HG02678 (cell line): ENCODE data around the gene LCA5L.
"Not testable (repeated sequence)": the region's sequence is repeated elsewhere in the genome, so short reads cannot be mapped to it uniquely, and the experiment has no call there.

Experiments used
- ATAC-seq: cut with Tn5 transposase; IDR thresholded peaks from one replicate; pipeline ENCODE4 v1.9.1; 2021; ENCODE audit warnings: mild to moderate bottlenecking, moderate library complexity; ENCODE audit not compliant: unreplicated experiment

Gene LCA5L

GRCh38 chr21:39388038-39388810 is 57.4 kb downstream of the LCA5L start:
- peak; percentile 78 for ATAC-seq

GRCh38 chr21:39387461-39388037 is 58.0 kb downstream of the LCA5L start:
- ATAC-seq, result peak; percentile 52

DNA sequence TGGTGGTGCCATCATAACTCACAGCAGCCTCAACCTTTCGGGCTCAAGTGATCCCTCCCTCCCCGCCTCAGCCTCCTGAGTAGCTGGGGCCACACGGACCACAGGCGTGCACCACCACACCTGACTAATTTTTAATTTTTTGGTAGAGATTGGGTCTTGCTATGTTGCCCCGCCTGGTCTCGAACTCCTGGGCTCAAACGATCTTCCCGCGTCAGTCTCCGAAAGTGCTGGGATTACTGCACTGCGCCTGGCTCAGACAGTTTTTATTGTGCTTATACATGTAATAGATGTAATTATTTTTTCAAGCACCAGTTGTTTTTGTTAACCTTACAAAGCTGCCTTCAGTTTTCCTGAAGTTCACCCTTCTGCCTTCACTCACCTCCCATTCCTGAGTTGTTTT is 58.7 kb downstream of the LCA5L start:
- ATAC-seq, result no peak

- ATAC-seq, result no peak
These were observed 59.4 kb downstream of the LCA5L start for GRCh38 chr21:39386194-39386593.

GRCh38 chr21:39385299-39386145 is 60.1 kb downstream of the LCA5L start:
- peak; percentile 42 for ATAC-seq

GRCh38 chr21:39384674-39385298 is 60.8 kb downstream of the LCA5L start:
- no peak for ATAC-seq

DNA sequence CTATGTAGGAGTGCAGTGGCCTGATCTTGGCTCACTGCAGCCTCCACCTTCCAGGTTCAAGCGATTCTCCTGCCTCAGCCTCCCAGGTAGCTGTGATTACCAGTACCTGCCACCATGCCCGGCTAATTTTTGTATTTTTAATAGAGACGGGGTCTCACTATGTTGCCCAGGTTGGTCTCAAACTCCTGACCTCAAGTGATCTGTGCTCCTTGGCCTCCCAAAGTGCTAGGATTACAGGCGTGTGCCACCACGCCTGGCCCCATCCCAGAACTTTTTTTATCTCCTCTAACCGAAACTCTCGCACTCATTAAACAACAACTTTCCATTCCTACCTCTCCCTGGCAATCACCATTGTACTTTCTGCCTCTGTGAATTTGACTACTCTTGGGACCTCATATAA is 63.5 kb downstream of the LCA5L start:
- not testable (repeated sequence) for ATAC-seq

DNA sequence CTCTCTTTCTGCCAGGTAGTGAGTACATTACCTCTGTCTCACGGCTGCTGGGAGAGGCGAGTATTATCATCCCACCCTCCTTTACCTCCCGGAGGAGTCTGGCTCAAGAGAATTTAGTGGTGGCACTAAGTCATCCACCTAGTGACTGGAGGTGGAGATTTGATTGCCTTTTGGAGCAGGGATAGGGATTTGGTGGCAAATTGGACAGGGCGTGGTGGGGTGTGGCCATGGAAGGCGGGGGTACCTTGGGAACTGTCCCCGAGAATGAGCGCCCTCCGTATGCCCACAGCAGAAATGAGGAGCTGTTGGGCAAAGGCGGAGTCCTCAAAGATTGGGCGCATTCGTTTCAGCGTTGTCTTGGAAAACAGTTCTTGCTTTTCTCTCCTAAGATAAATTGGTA is 64.6 kb downstream of the LCA5L start:
- no peak for ATAC-seq

GRCh38 chr21:39379986-39380891 is 65.3 kb downstream of the LCA5L start:
- ATAC-seq, result peak; percentile 98

GRCh38 chr21:39377444-39378050 is 68.0 kb downstream of the LCA5L start:
- no peak for ATAC-seq

DNA sequence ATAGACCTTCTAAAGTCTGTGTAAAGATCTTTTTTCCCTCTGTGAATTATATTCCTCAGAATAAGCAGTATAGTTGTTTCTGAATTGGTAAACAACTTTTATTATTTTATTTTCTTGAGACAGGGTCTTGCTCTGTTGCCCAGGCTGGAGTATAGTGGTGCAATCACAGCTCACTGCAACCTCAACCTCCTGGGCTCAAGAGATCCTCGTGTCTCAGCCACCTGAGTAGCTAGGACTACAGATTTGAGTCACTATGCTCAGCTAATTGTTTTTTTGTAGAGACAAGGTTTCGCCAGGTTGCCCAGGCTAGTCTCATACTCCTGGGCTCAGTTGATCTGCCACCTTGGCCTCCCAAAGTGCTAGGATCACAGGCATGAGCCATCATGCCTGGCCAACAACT is 70.1 kb downstream of the LCA5L start:
- ATAC-seq, result no peak

DNA sequence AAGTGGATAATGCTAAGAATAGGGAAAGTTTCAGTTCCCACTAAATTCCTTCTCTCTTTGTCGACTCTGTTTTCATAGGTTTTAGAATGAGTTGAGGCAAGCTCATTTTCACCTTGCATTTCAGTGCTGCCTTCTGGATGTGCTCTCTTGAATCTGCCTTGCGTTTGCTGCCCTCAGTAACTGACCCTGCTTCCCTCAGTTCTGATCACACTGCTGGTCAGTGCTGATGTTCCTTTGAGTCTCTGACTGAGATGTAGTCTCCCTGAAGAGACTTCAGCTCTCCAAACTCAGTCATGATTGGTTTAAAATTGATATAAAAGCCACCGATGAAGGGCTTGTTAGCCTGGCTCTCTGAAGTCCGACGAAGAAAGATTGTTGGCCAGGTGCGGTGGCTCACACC is 71.5 kb downstream of the LCA5L start:
- ATAC-seq, result no peak

GRCh38 chr21:39373634-39374033 is 71.9 kb downstream of the LCA5L start:
- ATAC-seq, result peak; percentile 45

DNA sequence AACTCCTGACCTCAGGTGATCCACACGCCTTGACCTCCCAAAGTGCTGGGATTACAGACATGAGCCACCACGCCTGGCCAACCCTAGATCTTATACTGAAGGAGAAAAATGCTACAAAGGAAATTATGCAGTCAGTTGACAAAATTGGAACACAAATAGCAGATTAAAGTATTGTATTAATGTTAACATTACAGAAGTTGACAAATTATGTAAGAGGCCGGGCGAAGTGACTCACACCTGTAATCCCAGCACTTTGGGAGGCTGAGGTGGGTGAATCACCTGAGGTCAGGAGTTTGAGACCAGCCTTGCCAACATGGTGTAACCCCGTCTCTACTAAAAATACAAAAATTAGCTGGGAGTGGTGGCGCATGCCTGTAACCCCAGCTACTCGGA is 75.7 kb downstream of the LCA5L start:
- ATAC-seq, result not testable (repeated sequence)

DNA sequence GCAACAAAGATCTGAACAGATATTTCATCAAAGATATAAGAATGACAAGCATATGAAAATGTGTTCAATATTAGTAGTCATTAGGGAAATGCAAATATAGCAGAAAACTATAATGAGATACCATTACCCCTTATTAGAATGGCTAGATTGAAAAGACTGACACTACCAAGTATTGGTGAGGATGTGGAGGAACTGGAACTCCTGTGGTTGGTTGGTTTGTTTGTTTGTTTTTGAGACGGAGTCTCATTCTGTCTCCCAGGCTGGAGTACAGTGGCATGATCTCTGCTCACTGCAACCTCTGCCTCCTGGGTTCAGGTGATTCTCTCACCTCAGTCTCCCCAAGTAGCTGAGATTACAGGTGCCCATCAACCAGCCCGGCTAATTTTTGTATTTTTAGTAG is 77.8 kb downstream of the LCA5L start:
- ATAC-seq, result no peak

DNA sequence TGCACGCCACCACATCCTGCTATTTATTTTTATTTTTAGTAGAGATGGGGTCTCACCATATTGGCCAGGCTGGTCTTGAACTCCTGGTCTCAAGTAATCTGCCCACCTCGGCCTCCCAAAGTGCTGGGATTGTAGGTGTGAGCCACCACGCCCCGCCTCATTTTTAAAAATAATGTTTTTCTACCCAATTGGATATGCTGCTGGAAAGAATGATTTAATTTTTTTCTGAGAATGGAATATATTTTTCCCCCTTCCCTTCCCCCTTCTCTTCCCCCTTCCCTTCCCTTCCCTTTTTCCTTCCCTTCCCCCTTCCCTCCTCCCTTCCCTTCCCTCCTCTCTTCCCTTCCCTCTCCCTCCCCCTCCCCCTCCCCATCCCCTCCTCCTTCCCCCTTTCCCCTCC is 79.0 kb downstream of the LCA5L start:
- no peak for ATAC-seq

GRCh38 chr21:39364949-39365348 is 80.6 kb downstream of the LCA5L start:
- no peak for ATAC-seq

- no peak for ATAC-seq
These were observed 81.7 kb downstream of the LCA5L start for GRCh38 chr21:39363607-39364555.

DNA sequence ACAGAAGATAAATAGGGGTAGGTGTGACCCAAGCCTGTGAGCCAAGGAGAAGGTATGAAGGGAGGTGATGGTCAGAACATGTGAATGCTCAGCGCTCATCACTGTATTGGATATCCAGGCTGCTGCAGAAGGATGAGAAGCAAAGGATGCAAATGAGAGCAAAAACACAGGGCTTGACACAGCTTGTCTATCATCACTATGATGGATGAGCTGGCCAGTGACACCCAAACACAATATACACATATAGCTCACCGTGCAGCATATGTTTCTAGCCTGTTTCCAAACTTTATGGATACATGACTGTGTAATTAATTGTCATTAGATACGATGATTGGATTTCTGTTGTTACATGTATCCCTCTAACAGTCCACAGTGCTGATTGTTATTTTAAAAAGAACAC is 82.8 kb downstream of the LCA5L start:
- no peak for ATAC-seq
